ENCODE measurements around the gene PRKN.

DNA sequence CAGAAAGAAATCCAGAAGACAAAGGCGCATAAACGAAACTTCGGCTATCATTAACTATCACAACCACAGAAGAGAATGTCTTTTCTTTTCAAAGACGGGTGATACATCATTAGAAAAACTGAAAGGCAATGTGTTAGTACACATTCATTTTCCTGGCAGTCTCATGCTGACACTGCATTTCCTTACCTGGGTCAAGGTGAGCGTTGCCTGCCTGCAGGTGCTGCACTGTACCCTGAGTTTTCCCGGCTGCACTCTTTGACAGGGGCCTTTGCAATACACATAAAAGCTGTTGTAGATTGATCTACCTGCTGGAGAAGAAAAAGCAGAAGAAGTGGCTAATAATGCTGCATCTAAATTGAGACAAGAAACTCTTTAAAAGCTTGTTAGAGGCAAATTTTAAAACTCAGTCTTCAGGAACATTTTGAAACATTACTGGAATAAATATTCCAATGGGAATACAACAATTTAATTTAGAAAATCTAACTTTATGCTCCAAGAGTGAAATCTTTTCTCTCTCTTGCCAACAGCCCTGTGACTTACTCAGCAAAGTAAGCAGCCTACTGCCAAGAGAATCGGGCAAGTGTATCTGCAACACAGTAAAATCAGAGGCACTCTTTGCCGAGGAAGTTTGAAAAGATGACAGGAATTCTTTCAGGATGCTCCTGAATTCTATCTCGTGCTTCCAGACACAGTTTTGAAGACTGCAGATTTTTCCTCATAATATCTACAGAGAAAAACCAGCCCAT lies 526.4 kb downstream of the PRKN start:
- TF ChIP-seq TARDBP (IDR thresholded peaks at IDR 0.05) (no peak), SUZ12 (IDR thresholded peaks at IDR 0.05) (no peak), ZNF384 (IDR thresholded peaks at IDR 0.05) (no peak), FOXM1 (IDR thresholded peaks at IDR 0.05; ENCODE audit: borderline replicate concordance) (no peak), SP1 (IDR thresholded peaks at IDR 0.05) (no peak), ELF4 (IDR thresholded peaks at IDR 0.05) (no peak), BHLHE40 (IDR thresholded peaks at IDR 0.05; ENCODE audit: borderline replicate concordance) (no peak), LEF1 (IDR thresholded peaks at IDR 0.05; ENCODE audit: borderline replicate concordance) (no peak), CTBP1 (IDR thresholded peaks at IDR 0.05; ENCODE audit: borderline replicate concordance) (no peak)
- TF ChIP-seq, protein P1, sequence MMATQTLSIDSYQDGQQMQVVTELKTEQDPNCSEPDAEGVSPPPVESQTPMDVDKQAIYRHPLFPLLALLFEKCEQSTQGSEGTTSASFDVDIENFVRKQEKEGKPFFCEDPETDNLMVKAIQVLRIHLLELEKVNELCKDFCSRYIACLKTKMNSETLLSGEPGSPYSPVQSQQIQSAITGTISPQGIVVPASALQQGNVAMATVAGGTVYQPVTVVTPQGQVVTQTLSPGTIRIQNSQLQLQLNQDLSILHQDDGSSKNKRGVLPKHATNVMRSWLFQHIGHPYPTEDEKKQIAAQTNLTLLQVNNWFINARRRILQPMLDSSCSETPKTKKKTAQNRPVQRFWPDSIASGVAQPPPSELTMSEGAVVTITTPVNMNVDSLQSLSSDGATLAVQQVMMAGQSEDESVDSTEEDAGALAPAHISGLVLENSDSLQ (IDR thresholded peaks at IDR 0.05), result no peak

All from HEK293T (cell line).